IgD-negative memory B cell (primary cell): ENCODE results near the gene BBIP1. TPM values are rescaled to one million over a fixed set of nuclear protein-coding genes. Genes with fewer than 3 reads are reported as not detected.
A peak's percentile ranks its signal among the peaks of the same experiment; 100 is the strongest.
"Not testable (repeated sequence)": the region's sequence is repeated elsewhere in the genome, so short reads cannot be mapped to it uniquely, and the experiment has no call there.

ENCODE experiments used
- H3K27ac Mint-ChIP-seq, 3 donors: one replicate each; pipeline ENCODE4 v1.8.0; 2020 to 2022; ENCODE audit warnings: mild to moderate bottlenecking in 3 of 3, mixed read lengths in 3 of 3, moderate library complexity in 1 of 3
- H3K27me3 Mint-ChIP-seq: one replicate; pipeline ENCODE4 v1.8.0; 2021; ENCODE audit warnings: mixed read lengths
- H3K36me3 Mint-ChIP-seq: one replicate; pipeline ENCODE4 v1.8.0; 2020; ENCODE audit warnings: mild to moderate bottlenecking, mixed read lengths
- H3K4me1 Mint-ChIP-seq, 3 donors: one replicate each; pipeline ENCODE4 v1.8.0; 2020 to 2022; ENCODE audit warnings: mixed read lengths in 3 of 3, mild to moderate bottlenecking in 1 of 3
- H3K4me3 Mint-ChIP-seq, 4 donors: one replicate each; pipeline ENCODE4 v1.8.0; 2020 to 2022; ENCODE audit warnings: mild to moderate bottlenecking in 4 of 4, mixed read lengths in 4 of 4, moderate library complexity in 3 of 4
- H3K9me3 Mint-ChIP-seq, 3 donors: one replicate each; pipeline ENCODE4 v1.8.0; 2020 to 2021; ENCODE audit warnings: mixed read lengths in 3 of 3, mild to moderate bottlenecking in 1 of 3
- polyA plus RNA-seq: library from polyadenylated mRNA; unstranded; fragments of 300-500 nt; fragmentation: Illumina TruSeq; gene quantifications from one replicate; pipeline ENCODE4 v1.2.3, GENCODE V29; 2021

Gene BBIP1
- polyA plus RNA-seq, 1 donor from 2014 or later, result 17.6 TPM

GRCh38 chr10:110881905-110882304, 37.1 kb downstream of the BBIP1 start:
- H3K4me1 Mint-ChIP-seq, result peaks cover 20 to 48% (median 38%) of the 10 kb centered on the region in 3 donors
- H3K36me3 Mint-ChIP-seq, result peaks cover 2% of the 10 kb centered on the region
- peak overlapping the region in 2 of 3 donors; percentile 31 to 71 for H3K27ac Mint-ChIP-seq
- H3K4me3 Mint-ChIP-seq, result peak overlapping the region in 1 of 4 donors; percentile 65
- no peaks in the 10 kb centered on the region for H3K9me3 Mint-ChIP-seq
- no peaks in the 10 kb centered on the region for H3K27me3 Mint-ChIP-seq

DNA sequence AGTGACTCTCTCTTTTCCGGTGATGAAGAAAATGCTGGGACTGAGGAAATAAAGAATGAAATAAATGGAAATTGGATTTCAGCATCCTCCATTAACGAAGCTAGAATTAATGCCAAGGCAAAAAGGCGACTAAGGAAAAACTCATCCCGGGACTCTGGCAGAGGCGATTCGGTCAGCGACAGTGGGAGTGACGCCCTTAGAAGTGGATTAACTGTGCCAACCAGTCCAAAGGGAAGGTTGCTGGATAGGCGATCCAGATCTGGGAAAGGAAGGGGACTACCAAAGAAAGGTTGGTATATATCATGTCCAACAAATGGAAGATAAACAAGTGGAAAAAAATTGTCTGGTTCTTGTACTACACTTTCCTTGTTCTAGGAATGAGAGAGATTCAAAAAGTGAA, 37.7 kb downstream of the BBIP1 start:
- H3K4me1 Mint-ChIP-seq, result peaks cover 20 to 44% (median 37%) of the 10 kb centered on the region in 3 donors
- H3K9me3 Mint-ChIP-seq, result no peaks in the 10 kb centered on the region
- H3K27me3 Mint-ChIP-seq, result no peaks in the 10 kb centered on the region
- H3K36me3 Mint-ChIP-seq, result peaks cover 2% of the 10 kb centered on the region
- peak overlapping the region in 1 of 3 donors; percentile 31 for H3K27ac Mint-ChIP-seq
- H3K4me3 Mint-ChIP-seq, result peak overlapping the region in 1 of 4 donors; percentile 3

GRCh38 chr10:110880012-110880411, 39.0 kb downstream of the BBIP1 start:
- Mint-ChIP-seq H3K9me3 (no peaks in the 10 kb centered on the region), H3K4me3 (peak overlapping the region in 1 of 4 donors; percentile 2), H3K36me3 (peaks cover 2% of the 10 kb centered on the region), H3K27ac (peak overlapping the region in 1 of 3 donors; percentile 49), H3K27me3 (no peaks in the 10 kb centered on the region), H3K4me1 (peaks cover 24 to 41% (median 35%) of the 10 kb centered on the region in 3 donors)

DNA sequence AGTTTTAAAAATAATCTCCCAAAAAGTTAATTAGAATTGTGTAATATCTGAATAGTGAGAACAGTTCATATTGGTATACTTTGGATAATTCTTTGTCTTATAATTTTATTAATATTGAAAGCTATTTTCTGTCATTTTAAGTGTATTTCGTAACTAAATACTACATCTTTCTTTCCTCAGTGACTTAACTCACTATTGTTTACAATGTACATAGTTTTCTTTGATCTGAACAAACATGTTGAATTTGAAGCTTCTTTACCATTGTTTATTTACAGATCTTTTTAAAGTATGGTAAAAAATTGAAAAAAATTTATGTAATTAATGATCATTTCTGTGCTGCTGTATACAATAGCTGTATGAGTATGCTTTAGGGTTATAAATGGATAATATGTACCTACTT, 42.2 kb downstream of the BBIP1 start:
- no peak overlapping the region for H3K4me3 Mint-ChIP-seq
- no peaks in the 10 kb centered on the region for H3K27me3 Mint-ChIP-seq
- H3K9me3 Mint-ChIP-seq, result no peaks in the 10 kb centered on the region
- H3K4me1 Mint-ChIP-seq, result peaks cover 22 to 40% (median 31%) of the 10 kb centered on the region in 3 donors
- no peak overlapping the region for H3K27ac Mint-ChIP-seq
- peaks cover 2% of the 10 kb centered on the region for H3K36me3 Mint-ChIP-seq

- Mint-ChIP-seq H3K4me3 (peak overlapping the region in 1 of 4 donors; percentile 30), H3K9me3 (no peaks in the 10 kb centered on the region), H3K27ac (peak overlapping the region in 2 of 3 donors; percentile 32 to 67), H3K4me1 (peaks cover 22 to 39% (median 30%) of the 10 kb centered on the region in 3 donors), H3K27me3 (no peaks in the 10 kb centered on the region), H3K36me3 (peaks cover 2% of the 10 kb centered on the region)
These were observed 43.0 kb downstream of the BBIP1 start for GRCh38 chr10:110876000-110876399.

DNA sequence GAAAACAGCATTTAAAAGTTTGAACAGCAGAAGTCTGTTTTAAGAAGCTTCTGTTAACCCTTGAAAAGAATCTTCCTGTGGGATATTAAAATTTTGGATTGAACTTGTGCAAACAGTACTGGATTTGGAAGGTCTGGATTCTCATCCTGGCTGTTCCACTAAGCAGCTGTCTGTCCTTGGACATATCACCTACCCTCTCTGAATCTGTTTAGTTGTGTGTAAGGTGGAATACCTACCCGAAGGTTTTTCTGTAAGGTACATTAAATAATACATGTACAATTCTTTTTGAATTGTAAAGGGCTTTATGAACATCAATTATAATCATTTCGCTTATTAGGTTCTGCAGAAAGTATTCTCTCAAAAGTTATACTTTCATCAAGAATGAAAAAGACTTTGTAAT, 45.0 kb downstream of the BBIP1 start:
- Mint-ChIP-seq H3K36me3 (no peaks in the 10 kb centered on the region), H3K4me3 (peak overlapping the region; percentile 69 to 89 (median 80)), H3K27me3 (no peaks in the 10 kb centered on the region), H3K9me3 (no peaks in the 10 kb centered on the region), H3K4me1 (peaks cover 34 to 39% (median 38%) of the 10 kb centered on the region in 3 donors), H3K27ac (peak overlapping the region in 1 of 3 donors; percentile 77)

DNA sequence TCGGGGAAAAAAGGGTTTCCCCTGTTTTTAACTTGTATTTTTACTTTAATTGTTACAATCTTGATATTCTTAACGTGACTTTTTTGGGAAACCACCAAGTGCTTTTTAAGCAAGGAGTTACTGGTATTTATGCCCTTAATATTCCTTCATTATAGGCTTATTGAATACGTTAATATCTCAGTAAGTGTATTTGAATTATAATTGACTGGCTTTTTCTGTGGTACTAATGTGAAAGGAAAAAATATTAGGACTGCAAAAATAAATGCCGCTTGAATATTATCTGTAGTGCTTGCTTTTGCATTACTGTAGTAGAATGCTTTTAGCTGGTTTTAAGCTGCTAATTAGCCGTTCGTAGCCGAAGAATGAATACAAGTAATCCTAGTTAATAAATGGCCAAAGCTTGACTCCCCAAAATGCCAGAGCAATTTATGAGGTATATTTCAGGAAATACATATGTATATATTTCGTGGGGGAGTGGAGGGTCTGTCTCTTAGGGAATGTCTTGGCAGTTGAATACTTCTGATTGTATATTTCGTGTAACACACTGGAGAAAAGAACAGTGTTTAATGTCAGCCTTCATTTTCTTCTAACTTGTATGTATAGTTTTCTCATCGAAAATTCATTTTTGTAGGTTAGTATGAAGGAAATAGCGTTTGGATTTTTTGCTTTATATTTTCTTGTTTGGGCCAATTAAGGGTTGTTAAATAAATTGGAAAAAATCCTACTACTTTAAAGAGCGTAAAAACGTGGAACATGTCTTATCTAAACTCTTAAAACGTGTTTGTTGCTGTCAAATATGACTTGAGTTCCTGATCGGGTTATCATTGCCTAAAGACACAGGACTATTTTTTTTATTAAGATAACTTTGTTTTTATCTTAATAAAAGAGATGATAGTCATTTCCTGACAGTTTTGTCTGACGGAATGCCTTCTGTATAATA, 45.7 kb downstream of the BBIP1 start:
- H3K27ac Mint-ChIP-seq, result peak overlapping the region; percentile 81 to 98 (median 95)
- H3K4me3 Mint-ChIP-seq, result peak overlapping the region; percentile 89 to 96 (median 96)
- no peaks in the 10 kb centered on the region for H3K27me3 Mint-ChIP-seq
- no peaks in the 10 kb centered on the region for H3K9me3 Mint-ChIP-seq
- H3K4me1 Mint-ChIP-seq, result peaks cover 39 to 41% (median 41%) of the 10 kb centered on the region in 3 donors
- no peaks in the 10 kb centered on the region for H3K36me3 Mint-ChIP-seq

DNA sequence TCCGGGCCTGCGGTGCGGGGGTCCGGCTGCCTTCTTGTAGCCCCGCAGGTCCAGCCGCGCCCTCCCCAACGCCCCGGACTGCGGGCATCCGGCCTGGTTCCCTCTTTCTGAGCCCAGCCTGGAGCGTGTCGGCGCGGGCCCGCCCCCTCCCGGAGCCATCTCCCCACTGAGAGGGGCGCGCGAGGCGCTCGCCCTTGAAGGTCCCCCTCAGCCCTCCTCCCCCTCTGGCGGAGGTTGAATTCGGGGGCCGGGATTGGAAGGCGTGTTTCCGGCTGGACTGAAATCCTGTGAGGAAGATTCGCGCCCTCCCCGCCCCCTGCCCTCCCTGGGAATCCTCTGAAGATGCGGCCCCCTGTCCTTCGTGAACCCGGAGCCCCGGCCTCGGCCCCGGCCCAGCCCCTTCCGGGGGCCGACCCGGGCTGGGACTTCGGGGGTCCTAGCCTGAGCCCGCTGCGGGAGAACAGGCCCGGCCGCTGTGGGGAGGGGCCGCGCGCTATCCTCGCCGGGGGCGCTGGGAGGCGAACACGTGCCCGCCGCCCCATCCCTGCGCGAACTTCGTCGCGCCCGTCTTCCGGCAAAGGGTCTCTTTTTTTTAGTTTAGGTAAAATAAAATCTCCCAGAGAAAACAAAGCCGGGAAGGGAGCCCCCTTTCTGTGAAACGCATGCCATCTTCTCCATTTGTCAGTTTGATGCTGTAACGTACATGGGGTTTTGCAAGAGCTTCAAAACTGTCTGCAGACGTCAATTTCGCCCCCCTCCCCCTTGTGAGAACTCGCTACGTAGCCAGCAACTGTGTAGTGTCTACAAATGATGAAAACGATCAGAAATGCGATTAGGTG, 46.6 kb downstream of the BBIP1 start:
- Mint-ChIP-seq H3K27ac (peak overlapping the region; percentile 81 to 98 (median 95)), H3K4me1 (peaks cover 41 to 47% (median 41%) of the 10 kb centered on the region in 3 donors), H3K4me3 (peak overlapping the region; percentile 89 to 96 (median 96)), H3K36me3 (no peaks in the 10 kb centered on the region), H3K27me3 (no peaks in the 10 kb centered on the region), H3K9me3 (no peaks in the 10 kb centered on the region)

DNA sequence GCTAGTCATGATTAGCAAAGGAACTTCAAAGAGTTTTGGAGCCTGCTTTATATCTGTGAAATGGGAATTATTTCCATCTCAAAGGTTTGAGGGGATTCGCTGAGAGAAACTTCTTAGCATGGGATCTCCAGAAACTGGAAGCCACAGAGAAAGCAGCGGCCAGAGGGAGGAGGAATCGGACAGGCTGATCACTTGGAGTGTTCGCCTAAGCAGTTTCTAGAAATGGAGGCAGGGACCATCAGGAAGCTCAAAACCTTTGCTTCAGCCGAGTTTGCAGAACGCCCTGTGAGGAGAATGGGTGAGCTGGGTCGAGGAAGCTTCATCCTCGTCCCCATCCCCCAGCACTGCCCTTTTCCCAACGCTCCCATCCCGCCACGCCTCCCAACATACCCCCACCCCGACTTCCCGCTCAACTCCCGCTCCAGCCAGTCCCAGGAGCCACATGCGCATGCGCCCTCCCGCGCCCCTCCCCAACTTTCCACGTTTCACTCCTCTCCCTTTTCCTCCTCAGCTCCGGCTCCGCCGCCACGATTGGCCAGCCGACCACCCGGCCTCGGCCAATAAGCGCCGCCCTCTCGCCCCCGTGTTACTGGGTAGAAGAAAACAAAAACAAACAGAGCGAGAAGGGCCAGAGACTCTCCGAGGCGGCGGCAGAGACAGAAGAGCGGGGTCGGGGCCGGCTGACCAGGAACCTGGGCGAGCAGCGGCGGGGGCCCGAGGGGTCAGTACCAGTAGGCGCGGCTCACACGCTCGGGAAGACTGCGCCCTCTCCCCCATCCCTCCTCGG, 47.5 kb downstream of the BBIP1 start, which contains the start of gene PDCD4:
TSS of gene PDCD4 (plus strand) at position 631 of the 787 bp plus-strand sequence. CDS start 4,100 bp downstream, outside the sequence.
- no peaks in the 10 kb centered on the region for H3K9me3 Mint-ChIP-seq

GRCh38 chr10:110870823-110871297, 48.1 kb downstream of the BBIP1 start:
- Mint-ChIP-seq H3K4me1 (peaks cover 47 to 60% (median 51%) of the 10 kb centered on the region in 3 donors), H3K9me3 (no peaks in the 10 kb centered on the region), H3K27ac (peak overlapping the region; percentile 81 to 98 (median 97)), H3K36me3 (no peaks in the 10 kb centered on the region), H3K27me3 (no peaks in the 10 kb centered on the region), H3K4me3 (peak overlapping the region; percentile 89 to 96 (median 96))

More for the DNA sequence above, 47.5 kb downstream of the BBIP1 start, which contains the start of gene PDCD4:
- peak within 1 kb of the TSS; percentile 81 to 98 (median 97) for H3K27ac Mint-ChIP-seq
- H3K36me3 Mint-ChIP-seq, result no peaks in the 10 kb centered on the region
- no peaks in the 10 kb centered on the region for H3K27me3 Mint-ChIP-seq
- H3K4me3 Mint-ChIP-seq, result peak within 1 kb of the TSS; percentile 89 to 96 (median 96)
- H3K4me1 Mint-ChIP-seq, result peaks cover 43 to 55% (median 45%) of the 10 kb centered on the region in 3 donors

DNA sequence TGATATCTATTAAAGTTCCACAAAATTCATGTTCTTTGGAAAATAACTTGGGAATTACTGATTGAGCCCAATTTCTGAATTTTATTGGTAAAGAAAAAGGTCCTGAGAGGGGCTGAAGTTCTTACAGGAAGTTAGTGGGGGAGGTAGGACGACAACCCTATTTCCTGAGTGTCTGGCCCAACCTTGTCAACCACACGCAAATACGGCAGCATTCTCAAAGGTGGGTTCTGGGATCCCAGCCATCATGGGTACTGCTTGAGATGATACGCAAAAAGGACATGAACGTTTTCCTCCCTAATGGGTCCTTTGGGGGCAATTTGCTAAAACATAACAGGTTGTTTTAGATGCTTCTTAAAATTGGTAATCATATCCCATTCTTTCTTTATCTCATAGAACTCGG, 50.0 kb downstream of the BBIP1 start:
- Mint-ChIP-seq H3K4me3 (peak overlapping the region; percentile 66 to 96 (median 88)), H3K36me3 (no peaks in the 10 kb centered on the region), H3K27ac (peak overlapping the region; percentile 81 to 100 (median 97)), H3K4me1 (peaks cover 60 to 72% (median 61%) of the 10 kb centered on the region in 3 donors), H3K9me3 (no peaks in the 10 kb centered on the region), H3K27me3 (no peaks in the 10 kb centered on the region)

- Mint-ChIP-seq H3K27ac (peak overlapping the region; percentile 81 to 100 (median 97)), H3K27me3 (no peaks in the 10 kb centered on the region), H3K9me3 (no peaks in the 10 kb centered on the region), H3K4me1 (peaks cover 55 to 76% (median 64%) of the 10 kb centered on the region in 3 donors), H3K36me3 (no peaks in the 10 kb centered on the region), H3K4me3 (peak overlapping the region; percentile 65 to 89 (median 85))
These were observed 51.0 kb downstream of the BBIP1 start for GRCh38 chr10:110867807-110868465.

GRCh38 chr10:110867011-110867806, 51.8 kb downstream of the BBIP1 start:
- Mint-ChIP-seq H3K4me3 (peak overlapping the region; percentile 65 to 89 (median 84)), H3K4me1 (peaks cover 54 to 80% (median 68%) of the 10 kb centered on the region in 3 donors), H3K27ac (peak overlapping the region; percentile 81 to 100 (median 97))
- H3K9me3 Mint-ChIP-seq, H3K27me3 Mint-ChIP-seq, H3K36me3 Mint-ChIP-seq: not testable (repeated sequence)
